HG03175 (cell line): ENCODE data around the gene PPP1R16B.
"Not testable (repeated sequence)": the region's sequence is repeated elsewhere in the genome, so short reads cannot be mapped to it uniquely, and the experiment has no call there.

Experiments used
- ATAC-seq: cut with Tn5 transposase; IDR thresholded peaks from one replicate; pipeline ENCODE4 v1.9.1; 2021; ENCODE audit warnings: mild to moderate bottlenecking, moderate library complexity; ENCODE audit not compliant: unreplicated experiment

PPP1R16B gene

DNA sequence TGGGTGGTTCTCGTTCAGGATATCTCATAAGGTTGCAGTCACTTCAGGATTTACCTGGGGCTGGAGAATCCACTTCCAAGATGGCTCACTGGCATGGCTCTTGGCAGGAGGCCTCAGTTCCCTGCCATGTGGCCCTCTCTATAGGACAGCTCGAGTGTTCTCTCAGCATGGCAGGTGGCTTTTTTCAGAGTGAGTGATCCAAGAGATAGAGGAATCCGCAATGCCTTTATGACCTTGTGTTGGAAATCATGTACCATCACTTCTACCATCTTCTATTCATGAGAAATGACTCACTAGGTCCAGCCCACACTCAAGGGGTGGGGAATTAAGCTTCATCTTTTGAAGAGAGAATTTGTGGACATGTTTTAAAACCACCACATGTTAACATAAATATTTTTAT lies 37.8 kb downstream of the PPP1R16B start:
- ATAC-seq, result no peak

DNA sequence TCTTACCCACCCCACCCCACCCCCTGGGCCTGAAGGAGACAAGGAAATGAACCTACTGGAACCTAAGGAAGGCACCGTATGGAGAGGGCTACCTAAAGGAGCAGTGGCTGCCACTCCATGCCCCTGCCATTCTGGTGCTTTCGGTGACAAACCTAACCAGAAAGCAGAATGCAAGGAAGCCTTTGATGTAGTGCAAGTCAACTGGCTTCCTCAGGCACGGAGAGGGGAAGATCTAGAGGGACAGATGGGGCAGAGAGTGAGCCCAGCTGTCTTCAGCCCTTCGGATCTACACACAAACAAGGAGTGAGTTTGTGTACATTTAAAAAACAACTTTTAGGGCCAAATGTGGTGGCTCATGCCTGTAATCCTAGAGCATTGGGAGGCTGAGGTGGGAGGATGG lies 39.5 kb downstream of the PPP1R16B start:
- no peak for ATAC-seq

DNA sequence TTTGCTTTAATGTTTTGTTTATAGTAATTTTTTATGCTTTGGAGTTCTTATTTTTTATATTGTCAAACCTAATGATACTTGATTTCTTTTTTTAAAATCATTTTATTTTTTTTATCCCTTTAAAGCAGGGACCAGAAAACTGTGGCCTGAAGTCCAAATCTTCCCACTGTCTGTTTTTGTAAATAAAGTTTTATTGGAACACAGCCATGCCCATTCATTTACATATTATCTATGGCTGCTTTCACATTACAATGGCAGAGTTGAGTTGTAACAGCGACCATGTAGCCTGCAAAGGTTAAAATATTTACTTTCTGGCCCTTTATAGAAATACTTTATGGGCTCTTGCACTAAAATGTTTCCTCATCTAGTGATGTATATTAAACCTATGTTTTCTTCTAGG lies 42.3 kb downstream of the PPP1R16B start:
- no peak for ATAC-seq

DNA sequence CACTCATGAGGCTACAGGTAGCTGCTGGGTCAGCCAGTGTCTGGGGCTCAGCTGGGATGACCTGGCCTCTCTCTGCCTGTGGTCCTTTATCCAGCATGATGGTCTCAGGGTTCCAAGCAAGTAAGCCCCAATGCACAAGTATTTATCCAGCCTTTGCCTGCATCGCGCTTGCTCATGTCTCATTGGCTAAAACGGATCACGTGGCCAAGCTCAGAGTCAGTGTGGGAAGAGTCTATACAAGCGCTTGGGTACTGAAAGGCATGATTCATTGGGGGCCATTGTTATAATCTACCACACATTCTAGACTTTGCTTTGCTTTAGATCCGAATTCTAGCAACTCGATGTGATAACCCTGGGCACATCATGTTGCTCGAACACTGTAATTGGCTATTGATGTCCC lies 48.3 kb downstream of the PPP1R16B start:
- no peak for ATAC-seq

DNA sequence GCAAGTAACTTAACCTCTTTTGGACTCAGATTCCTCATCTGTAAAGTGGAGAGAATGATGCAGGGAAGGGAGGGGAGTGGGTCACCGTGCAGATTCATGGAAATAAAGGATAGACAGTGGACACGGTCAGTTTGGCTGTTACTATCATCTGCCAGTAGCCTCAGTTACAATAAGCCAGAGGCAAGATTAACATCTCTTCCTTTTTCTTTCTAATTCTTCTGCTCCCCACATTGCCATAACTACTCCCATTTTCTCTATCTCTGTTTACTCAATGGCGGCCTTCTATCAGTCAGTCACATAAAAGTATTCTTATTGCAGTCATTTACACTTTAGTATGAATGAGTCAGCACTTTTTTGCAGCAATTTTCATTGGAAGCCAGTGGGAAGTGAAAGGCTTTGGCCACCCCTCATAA lies 49.2 kb downstream of the PPP1R16B start:
- ATAC-seq, result no peak

DNA sequence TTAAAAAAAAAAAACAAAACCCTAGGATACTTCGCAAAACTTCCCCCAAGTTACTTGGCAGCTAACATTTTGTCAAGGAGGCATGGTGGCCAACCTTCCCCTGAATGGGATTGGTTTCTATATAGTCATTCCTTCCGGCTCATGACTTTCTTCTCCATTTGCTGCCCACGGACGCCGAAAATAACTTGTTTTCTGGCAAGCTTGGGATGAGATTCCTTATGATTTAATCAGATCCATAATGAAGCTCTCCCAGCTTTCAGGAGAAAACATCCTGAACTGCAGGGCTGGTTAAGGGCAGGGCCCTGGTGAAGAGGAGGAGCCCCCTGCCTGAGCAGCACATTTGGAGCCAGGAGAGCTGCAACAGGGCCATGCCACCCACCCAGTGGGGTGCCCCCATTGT lies 49.9 kb downstream of the PPP1R16B start:
- ATAC-seq, result no peak

DNA sequence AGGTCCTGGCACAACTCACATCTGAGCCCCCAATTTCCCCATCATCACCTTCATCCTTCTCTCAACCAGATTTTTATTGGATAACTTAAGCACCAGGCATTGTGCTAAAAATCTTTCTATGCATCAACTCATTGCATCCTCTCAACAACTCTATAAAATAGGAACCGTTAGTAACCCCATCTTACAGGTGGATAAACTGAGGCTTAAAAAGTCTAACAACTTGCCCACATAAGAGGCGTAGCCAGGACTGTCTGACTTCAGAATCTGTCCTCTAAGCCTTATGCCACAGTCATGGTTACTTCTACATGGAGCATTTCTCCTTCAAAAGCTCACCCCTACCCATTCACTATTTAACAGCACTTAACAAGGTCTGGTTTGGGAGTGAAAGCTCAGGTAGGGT lies 51.1 kb downstream of the PPP1R16B start:
- no peak for ATAC-seq

DNA sequence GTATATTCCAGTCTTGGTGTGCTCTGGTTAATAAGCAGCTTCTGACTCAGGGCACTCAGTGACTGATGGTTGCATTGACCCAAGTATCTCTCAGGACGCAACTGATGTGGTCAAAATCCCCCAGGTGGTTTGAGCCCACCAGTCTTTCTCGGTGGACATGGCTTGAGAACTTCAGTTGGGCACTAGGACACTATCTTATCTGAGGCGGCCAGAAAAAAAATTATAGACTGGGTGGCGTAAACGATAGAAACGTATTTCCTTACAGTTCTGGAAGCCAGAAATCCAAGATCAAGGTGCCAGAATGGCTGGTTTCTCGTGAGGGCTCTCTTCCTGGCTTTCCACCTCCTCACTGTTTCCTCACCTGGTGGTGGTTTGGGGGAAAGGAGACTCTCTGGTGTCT lies 52.2 kb downstream of the PPP1R16B start:
- no peak for ATAC-seq

DNA sequence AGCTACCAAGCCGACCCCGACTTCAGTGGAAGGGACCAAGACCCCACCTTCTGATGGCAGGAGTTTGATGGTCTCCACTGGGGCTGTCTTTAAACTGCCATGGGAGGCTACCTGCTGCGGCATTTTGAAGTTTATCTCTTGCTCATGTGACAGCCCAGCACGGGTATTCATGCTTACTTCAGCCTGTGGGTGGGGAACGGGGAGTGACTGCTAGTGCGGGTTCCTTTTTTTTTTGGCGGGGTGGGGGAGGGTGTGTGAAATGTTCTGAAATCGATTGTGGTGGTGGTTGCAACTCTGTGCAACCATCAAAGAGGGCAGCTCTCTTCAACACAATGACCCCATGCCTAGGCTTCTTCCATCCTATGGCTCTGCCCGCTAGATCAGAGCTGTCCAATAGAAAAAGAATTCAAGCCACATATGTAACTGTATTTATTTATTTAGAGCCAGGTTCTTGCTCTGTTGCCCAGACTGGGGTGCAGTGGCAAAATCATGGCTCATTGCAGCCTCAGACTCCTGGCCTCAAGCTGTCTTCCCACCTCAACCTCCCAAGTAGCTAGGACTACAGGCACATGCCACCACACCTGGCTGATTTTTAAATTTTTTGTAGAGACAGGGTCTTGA lies 53.7 kb downstream of the PPP1R16B start:
- peak; percentile 40 for ATAC-seq

DNA sequence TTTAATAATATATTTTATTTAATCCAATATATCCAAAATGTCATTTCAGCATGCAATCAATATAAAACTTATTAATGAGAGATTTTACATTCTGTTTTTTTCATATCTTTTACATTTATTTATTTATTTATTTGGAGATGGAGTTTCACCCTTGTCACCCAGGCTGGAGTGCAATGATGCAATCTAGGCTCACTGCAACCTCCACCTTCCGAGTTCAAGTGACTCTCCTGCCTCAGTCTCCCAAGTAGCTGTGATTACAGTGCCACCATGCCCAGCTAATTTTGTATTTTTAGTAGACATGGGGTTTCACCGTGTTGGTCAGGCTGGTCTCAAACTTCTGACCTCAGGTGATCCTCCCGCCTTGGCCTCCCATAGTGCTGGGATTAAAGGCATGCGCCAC lies 54.4 kb downstream of the PPP1R16B start:
- not testable (repeated sequence) for ATAC-seq

DNA sequence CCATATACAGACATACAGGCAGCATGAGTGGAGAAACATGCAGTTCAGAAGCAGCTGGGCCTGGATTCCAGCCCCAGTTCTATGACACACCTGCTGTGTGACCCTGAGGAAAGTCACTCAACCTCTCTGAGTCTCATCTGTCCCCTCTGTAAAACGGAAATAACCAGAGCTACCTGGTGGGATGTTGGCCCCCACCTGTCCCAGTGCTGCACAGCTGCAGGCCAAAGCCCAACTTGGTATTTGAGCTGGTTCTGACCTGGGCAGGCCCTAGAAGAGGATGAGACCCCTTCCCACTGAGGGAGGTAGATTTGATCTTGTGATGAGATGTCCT lies 55.5 kb downstream of the PPP1R16B start:
- ATAC-seq, result no peak

DNA sequence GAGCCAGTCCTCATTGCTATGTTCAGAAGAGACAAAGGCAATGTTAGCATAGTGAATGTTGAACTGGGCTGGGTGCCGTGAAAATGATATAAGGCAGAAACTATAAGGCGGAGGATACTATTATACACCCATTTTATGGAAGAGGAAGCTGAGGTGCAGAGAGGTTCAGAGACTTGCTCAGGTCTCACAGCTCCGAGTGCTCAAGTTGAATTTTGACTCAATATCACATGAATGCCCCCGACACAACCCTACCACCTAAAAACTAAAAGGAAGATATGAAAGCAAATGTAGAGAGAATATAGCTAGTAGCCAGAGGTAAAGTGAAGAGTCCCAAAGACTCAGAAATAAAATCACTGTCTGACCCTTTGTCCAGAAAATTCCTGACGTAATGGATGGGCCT lies 56.7 kb downstream of the PPP1R16B start:
- no peak for ATAC-seq

DNA sequence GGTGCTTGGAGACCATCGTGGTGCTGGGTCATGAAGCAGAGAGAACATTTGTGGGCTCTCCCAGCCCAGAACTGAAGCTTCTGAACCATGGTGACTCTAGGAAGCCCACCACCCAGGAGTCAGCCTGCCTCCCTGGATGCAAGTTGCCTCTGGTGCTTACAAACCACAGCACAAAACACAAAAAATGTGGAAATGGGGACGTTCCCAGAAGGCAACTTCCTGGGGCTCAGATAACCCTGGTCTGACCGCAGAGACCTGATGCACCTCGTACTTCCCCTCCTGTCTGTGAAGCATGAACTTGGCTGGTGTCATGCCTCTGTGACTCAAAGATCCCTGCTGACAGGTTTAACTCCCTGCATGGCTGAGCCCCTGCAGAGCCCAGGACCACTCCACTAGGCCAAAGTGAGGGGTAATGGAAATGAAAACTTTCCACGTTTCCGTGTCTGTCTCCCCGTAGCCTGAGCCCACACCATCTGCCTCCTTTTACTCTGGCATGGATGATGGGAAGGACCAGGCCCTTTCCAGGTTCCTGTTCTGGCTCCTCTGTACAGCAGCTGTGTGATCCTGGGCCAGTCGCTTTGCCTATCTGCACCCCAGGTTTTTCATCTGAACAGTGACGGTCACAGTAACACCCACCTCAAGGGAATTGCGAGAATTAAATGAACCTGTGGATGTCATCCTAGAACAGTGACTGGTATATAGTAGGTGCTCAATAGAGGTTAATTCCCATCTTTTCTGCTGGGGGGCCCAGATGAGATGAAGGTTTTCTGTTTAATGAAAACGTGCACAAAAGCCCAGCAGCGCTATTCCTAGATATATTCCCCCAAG lies 57.7 kb downstream of the PPP1R16B start:
- ATAC-seq, result peak; percentile 53

DNA sequence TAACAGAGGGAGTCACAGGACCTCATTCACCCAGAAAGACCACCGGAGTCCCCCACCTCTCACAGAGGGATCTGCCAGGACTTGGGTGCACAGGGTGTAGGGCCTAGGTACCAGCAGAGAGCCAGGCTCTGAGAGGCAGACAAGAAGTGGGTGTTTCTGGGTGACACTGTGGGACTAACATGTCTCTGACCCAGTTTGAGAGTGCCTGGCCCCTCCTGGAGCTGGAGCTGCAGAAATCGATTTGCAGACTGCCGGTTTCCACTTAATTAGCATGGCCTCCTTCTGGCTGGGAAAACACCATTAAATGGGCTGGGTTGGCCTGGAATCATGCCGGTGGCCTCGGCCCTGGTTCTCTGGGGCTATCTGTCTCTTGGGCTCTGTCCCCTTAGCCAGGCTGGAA lies 59.2 kb downstream of the PPP1R16B start:
- ATAC-seq, result no peak

DNA sequence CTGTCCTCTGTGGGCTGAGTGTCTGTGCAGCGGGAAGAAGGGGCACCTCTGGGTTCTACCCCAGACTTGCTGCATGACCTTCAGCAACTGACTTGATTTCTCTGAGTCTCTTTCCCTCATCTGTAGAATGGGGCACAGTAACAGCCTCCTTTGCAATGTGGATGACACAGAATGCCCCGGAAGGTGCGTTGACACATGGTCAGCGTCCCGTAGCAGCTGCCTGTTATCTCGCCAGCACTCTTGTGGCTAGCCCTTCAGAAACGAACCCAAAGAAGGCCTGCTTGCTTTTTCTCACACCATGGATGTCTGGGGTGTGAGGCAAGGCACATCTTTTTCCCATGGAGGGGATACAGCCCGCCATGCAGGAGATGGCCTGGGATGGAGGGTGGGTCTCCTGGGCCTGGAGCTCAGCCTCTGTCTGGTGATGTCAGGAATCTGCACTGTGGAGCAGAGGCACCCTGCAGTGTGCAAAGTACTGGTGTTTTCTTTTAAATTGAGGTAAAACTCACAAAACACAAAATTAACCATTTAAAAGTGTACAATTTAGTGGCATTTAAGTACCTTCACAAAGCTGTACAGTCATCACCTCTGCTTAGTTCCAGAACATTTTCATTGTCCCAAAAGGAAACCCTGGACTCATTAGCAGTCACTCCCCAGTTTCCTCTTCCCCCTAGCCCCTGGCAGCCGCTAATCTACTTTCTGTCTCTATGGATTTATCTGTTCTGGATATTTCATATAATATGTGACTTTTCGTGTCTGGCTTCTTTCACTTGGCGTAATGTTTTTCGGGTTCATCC lies 61.0 kb downstream of the PPP1R16B start:
- ATAC-seq, result no peak

DNA sequence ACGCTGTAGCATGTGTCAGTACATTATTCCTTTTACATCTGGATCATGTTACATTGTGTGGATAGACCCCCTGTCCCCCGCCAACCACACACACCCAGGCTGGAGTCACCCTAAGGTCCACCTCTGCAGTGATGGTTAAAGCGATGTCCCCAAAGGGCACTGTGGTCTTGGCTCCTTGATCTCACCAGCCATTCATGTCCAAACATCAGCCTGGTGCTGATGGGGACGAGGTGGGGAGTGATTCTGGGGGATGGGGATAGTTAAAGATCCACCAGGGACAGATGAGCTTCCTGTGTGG lies 61.5 kb downstream of the PPP1R16B start:
- no peak for ATAC-seq

DNA sequence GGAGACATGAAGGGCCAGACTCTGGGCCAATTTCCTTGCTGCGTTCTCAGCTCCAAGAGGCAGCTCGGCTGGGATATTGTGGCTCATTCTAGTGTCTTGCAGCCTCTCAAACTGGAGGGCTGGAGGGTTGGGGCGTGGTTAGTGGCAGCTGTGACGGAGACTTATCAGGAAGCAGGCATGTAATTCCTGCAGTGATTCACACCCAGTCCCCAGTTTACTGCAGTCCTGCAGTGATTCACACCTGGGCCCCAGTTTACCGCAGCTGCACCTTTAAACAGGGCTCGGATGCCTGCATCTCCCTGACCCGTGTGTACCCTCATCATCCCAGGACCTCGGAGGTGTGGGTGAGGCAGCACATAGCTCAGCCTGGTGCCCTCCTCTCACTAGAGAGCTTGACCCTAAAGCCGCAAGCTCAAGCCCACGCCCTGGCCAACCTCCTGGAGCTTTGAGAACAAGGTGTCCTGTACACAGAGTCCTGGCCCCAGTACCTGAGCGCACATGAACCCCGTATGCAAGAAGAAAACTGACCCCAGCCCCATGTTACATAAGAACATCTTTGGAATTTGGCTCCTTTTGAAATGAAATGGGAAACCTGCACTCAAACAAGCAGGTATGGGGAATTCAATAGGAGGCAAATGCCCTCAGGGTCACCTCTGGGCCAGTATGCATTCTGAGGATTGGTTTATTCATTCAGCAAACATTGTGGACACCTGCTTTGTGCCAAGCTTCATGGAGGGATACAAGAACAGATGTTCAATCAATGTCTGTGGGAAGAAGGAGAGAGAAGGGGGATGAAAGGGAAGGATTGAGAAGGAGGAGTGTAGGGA lies 65.4 kb downstream of the PPP1R16B start:
- ATAC-seq, result no peak

DNA sequence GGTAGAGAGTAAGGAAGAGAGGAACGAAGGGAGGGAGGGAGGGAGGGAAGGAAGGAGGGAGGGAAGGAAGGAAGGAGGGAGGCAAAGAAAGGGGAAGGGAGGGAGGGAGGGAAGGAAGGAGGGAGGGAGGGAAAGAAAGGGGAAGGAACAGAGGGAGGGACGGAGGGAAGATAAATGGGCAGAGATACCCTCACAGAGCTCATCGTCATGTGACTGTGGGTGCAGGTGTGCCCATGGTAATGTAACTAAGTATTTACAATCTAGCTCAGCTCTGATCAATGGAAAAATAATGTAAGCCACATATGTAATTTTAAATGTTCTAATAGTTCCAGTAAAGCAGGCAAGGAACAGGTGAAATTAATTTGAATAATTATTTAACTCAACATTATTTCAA lies 66.1 kb downstream of the PPP1R16B start:
- no peak for ATAC-seq

DNA sequence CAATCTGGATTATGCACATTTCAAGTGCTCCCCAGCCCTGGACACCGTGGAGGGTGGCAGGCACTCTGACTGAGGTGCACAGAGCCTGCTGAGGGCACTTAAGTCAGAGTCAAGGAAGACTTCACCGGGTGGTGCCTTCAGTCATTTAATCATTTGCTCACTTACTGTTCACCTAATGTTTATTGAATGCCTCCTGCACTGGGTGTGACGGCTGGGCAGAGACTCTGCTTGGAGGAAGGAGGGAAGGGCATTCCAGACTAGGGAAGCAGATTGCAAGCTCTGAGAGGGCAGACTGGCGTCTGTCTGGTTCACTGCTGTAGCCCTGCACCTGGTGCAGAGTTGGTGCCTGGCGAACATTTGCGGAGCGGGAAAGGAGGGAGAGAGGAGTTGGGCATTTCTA lies 66.5 kb downstream of the PPP1R16B start:
- ATAC-seq, result no peak

DNA sequence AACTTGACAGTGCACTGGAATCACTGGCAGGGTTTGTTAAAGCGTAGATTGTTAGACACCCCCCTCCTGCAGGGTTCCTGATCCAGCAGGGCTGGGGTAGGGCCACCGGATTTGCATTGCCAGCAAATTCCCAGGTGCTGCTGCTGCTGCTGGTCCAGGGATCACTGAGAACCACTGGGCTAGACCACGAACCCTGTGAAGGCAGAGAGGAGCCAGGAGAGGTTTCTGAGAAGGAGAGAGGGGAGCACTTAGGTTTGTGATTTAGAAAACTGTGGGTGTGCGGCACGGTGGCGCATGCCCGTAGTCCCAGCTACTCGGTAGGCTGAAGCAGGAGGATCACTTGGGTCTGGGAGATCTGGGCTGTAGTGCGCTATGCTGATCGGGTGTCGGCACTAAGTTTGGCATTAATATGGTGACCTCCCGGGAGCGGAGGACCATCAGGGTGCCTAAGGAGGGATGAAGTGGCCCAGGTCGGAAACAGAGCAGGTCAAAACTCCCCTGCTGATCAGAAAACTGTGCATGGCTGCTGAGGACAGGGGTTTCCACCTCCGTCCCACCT lies 67.1 kb downstream of the PPP1R16B start:
- ATAC-seq, result no peak

DNA sequence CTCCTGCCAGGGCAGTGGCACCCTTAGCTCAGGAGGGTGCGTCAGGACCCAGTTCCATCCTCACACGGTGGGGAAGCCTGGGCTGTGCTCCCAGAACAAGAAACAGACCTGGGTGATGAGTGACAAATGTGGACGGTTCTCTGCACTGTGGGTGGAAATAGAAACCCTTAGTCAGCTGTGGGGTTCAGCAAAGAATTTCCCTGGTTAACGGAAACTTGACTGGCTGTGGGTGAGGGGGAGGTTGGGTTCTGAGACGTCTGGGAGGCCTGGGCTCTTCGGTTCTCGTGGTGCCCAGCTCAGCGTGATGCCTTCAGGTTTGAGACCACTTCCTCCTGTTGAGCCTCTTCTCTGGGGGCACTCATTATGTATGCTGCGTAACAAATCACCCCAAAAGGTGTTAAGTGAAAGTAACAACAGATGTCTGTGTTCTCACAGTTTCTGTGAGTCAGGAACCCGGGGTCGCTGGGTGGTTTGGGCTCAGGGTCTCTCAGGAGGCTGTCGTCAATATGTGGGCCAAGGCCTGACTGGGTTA lies 67.6 kb downstream of the PPP1R16B start:
- peak; percentile 54 for ATAC-seq
